ENCODE results near the gene LPIN1.

DNA sequence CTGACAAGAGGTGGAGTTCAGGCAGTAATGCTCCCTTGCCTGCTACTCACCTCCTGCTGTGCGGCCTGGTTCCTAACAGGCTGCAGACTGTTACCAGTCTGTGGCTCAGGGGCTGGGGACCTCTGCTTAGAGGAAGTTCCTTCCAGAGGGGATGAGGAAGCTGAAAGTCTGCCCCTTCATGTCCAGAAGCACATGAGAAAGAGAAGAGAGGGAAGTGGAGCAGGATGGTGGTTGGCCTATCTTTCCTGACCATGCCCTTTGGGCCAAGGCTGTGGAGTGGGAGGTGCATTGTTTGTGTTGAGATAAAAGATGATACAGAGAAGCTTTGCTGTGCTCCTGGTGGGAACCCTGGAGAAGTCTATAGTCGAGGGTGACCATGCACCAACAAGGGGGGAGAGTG is 112.5 kb downstream of the LPIN1 start:
- no peak for TF ChIP-seq EZH2 (IDR thresholded peaks at IDR 0.05; ENCODE audit: borderline replicate concordance, low read depth, low read length, poor library complexity, severe bottlenecking)
- TF ChIP-seq, protein P1, sequence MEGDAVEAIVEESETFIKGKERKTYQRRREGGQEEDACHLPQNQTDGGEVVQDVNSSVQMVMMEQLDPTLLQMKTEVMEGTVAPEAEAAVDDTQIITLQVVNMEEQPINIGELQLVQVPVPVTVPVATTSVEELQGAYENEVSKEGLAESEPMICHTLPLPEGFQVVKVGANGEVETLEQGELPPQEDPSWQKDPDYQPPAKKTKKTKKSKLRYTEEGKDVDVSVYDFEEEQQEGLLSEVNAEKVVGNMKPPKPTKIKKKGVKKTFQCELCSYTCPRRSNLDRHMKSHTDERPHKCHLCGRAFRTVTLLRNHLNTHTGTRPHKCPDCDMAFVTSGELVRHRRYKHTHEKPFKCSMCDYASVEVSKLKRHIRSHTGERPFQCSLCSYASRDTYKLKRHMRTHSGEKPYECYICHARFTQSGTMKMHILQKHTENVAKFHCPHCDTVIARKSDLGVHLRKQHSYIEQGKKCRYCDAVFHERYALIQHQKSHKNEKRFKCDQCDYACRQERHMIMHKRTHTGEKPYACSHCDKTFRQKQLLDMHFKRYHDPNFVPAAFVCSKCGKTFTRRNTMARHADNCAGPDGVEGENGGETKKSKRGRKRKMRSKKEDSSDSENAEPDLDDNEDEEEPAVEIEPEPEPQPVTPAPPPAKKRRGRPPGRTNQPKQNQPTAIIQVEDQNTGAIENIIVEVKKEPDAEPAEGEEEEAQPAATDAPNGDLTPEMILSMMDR (conservative IDR thresholded peaks at IDR 0.05; ENCODE audit: low read depth, low read length), result no peak
